Measurements from ENCODE around the gene GALNT4.

GALNT4 gene

GRCh38 chr12:89484470-89484869 is 40.1 kb downstream of the GALNT4 start:
- Histone ChIP-seq H3K36me3 (ENCODE audit: control insufficient read depth, insufficient read depth, low read length) (no peaks in the 10 kb centered on the region), H3K27me3 (ENCODE audit: control insufficient read depth, insufficient read depth, low read length) (no peaks in the 10 kb centered on the region)

GRCh38 chr12:89481213-89481914 is 43.2 kb downstream of the GALNT4 start:
- Histone ChIP-seq H3K4me1 (ENCODE audit: control insufficient read depth, insufficient read depth, low read length) (no peaks in the 10 kb centered on the region), H3K4me3 (ENCODE audit: low read depth, low read length) (no peak overlapping the region), H3K9me3 (ENCODE audit: control insufficient read depth, insufficient read depth, low read length) (no peaks in the 10 kb centered on the region), H3K9ac (ENCODE audit: low read depth, low read length) (no peak overlapping the region), H3K27me3 (ENCODE audit: control insufficient read depth, insufficient read depth, low read length) (no peaks in the 10 kb centered on the region), H3K36me3 (ENCODE audit: control insufficient read depth, insufficient read depth, low read length) (no peaks in the 10 kb centered on the region)

More at GRCh38 chr12:89484470-89484869, 40.1 kb downstream of the GALNT4 start:
- H3K9me3 ChIP-seq (ENCODE audit: control insufficient read depth, insufficient read depth, low read length) = no peaks in the 10 kb centered on the region
- no peak overlapping the region for H3K9ac ChIP-seq (ENCODE audit: low read depth, low read length)
- H3K4me1 ChIP-seq (ENCODE audit: control insufficient read depth, insufficient read depth, low read length) = no peaks in the 10 kb centered on the region
- no peak overlapping the region for H3K4me3 ChIP-seq (ENCODE audit: low read depth, low read length)

GRCh38 chr12:89479982-89480381 is 44.6 kb downstream of the GALNT4 start:
- no peaks in the 10 kb centered on the region for H3K9me3 ChIP-seq (ENCODE audit: control insufficient read depth, insufficient read depth, low read length)
- no peaks in the 10 kb centered on the region for H3K4me1 ChIP-seq (ENCODE audit: control insufficient read depth, insufficient read depth, low read length)
- no peaks in the 10 kb centered on the region for H3K27me3 ChIP-seq (ENCODE audit: control insufficient read depth, insufficient read depth, low read length)
- no peaks in the 10 kb centered on the region for H3K36me3 ChIP-seq (ENCODE audit: control insufficient read depth, insufficient read depth, low read length)
- H3K9ac ChIP-seq (ENCODE audit: low read depth, low read length) = no peak overlapping the region
- H3K4me3 ChIP-seq (ENCODE audit: low read depth, low read length) = no peak overlapping the region

- no peaks in the 10 kb centered on the region for H3K36me3 ChIP-seq (ENCODE audit: control insufficient read depth, insufficient read depth, low read length)
- H3K9ac ChIP-seq (ENCODE audit: low read depth, low read length) = no peak overlapping the region
- no peaks in the 10 kb centered on the region for H3K9me3 ChIP-seq (ENCODE audit: control insufficient read depth, insufficient read depth, low read length)
- no peak overlapping the region for H3K4me3 ChIP-seq (ENCODE audit: low read depth, low read length)
- H3K27me3 ChIP-seq (ENCODE audit: control insufficient read depth, insufficient read depth, low read length) = no peaks in the 10 kb centered on the region
- no peaks in the 10 kb centered on the region for H3K4me1 ChIP-seq (ENCODE audit: control insufficient read depth, insufficient read depth, low read length)
These were observed 46.8 kb downstream of the GALNT4 start for GRCh38 chr12:89477633-89478279.

GRCh38 chr12:89476904-89477595 is 47.5 kb downstream of the GALNT4 start:
- Histone ChIP-seq H3K9ac (ENCODE audit: low read depth, low read length) (no peak overlapping the region), H3K4me1 (ENCODE audit: control insufficient read depth, insufficient read depth, low read length) (no peaks in the 10 kb centered on the region), H3K36me3 (ENCODE audit: control insufficient read depth, insufficient read depth, low read length) (no peaks in the 10 kb centered on the region), H3K9me3 (ENCODE audit: control insufficient read depth, insufficient read depth, low read length) (no peaks in the 10 kb centered on the region), H3K27me3 (ENCODE audit: control insufficient read depth, insufficient read depth, low read length) (no peaks in the 10 kb centered on the region), H3K4me3 (ENCODE audit: low read depth, low read length) (no peak overlapping the region)

GRCh38 chr12:89476232-89476631 is 48.4 kb downstream of the GALNT4 start:
- Histone ChIP-seq H3K27me3 (ENCODE audit: control insufficient read depth, insufficient read depth, low read length) (no peaks in the 10 kb centered on the region), H3K4me3 (ENCODE audit: low read depth, low read length) (no peak overlapping the region), H3K4me1 (ENCODE audit: control insufficient read depth, insufficient read depth, low read length) (no peaks in the 10 kb centered on the region), H3K36me3 (ENCODE audit: control insufficient read depth, insufficient read depth, low read length) (no peaks in the 10 kb centered on the region), H3K9ac (ENCODE audit: low read depth, low read length) (no peak overlapping the region), H3K9me3 (ENCODE audit: control insufficient read depth, insufficient read depth, low read length) (no peaks in the 10 kb centered on the region)

- Histone ChIP-seq H3K9ac (ENCODE audit: low read depth, low read length) (no peak overlapping the region), H3K4me3 (ENCODE audit: low read depth, low read length) (no peak overlapping the region), H3K27me3 (ENCODE audit: control insufficient read depth, insufficient read depth, low read length) (no peaks in the 10 kb centered on the region), H3K4me1 (ENCODE audit: control insufficient read depth, insufficient read depth, low read length) (no peaks in the 10 kb centered on the region), H3K36me3 (ENCODE audit: control insufficient read depth, insufficient read depth, low read length) (no peaks in the 10 kb centered on the region), H3K9me3 (ENCODE audit: control insufficient read depth, insufficient read depth, low read length) (no peaks in the 10 kb centered on the region)
These were observed 49.2 kb downstream of the GALNT4 start for GRCh38 chr12:89475203-89475990.

- H3K36me3 ChIP-seq (ENCODE audit: control insufficient read depth, insufficient read depth, low read length) = no peaks in the 10 kb centered on the region
- no peaks in the 10 kb centered on the region for H3K4me1 ChIP-seq (ENCODE audit: control insufficient read depth, insufficient read depth, low read length)
- no peak overlapping the region for H3K9ac ChIP-seq (ENCODE audit: low read depth, low read length)
- H3K9me3 ChIP-seq (ENCODE audit: control insufficient read depth, insufficient read depth, low read length) = no peaks in the 10 kb centered on the region
- H3K27me3 ChIP-seq (ENCODE audit: control insufficient read depth, insufficient read depth, low read length) = no peaks in the 10 kb centered on the region
- H3K4me3 ChIP-seq (ENCODE audit: low read depth, low read length) = no peak overlapping the region
These were observed 50.0 kb downstream of the GALNT4 start for GRCh38 chr12:89474615-89475014.
